NT2/D1 (cell line): ENCODE measurements around the gene UBA52.

Experiments used
- SUZ12 ChIP-seq: IDR thresholded peaks from 2 replicates; pipeline ENCODE4 v1.6.1; 2011; ENCODE audit not compliant: insufficient read length, insufficient read depth; ENCODE audit errors: extremely low read depth
- YY1 ChIP-seq: IDR thresholded peaks from 2 replicates; pipeline ENCODE4 v1.6.1; 2011; ENCODE audit not compliant: insufficient read length, insufficient read depth
- ZNF274 ChIP-seq: IDR thresholded peaks from 2 replicates; pipeline ENCODE4 v1.6.1; 2011; ENCODE audit warnings: mild to moderate bottlenecking, low read depth, low read length

GRCh38 chr19:18562086-18562485 is 9.6 kb upstream of the UBA52 start:
- no peak for TF ChIP-seq ZNF274
- no peak for TF ChIP-seq YY1
- TF ChIP-seq SUZ12, result no peak
